SK-N-SH treated with all-trans-retinoic acid at 6 μM for 48 hours (cell line): ENCODE results near the gene HEPHL1.

Experiments
- ARNTL ChIP-seq: fragments of 450-650 bp; formaldehyde crosslinking; IDR thresholded peaks from 2 replicates; pipeline ENCODE4 v1.5.0; 2020; ENCODE audit warnings: low read depth, mild to moderate bottlenecking, moderate library complexity, borderline replicate concordance
- ZC3H10 ChIP-seq: fragments of 250-450 bp; sonication (Bioruptor Pico); IDR thresholded peaks from 2 replicates; pipeline ENCODE4 v1.5.1; 2021; ENCODE audit warnings: mild to moderate bottlenecking, moderate library complexity
- ZFP3 ChIP-seq: fragments of 250-450 bp; sonication (Bioruptor Pico); IDR thresholded peaks from 2 replicates; pipeline ENCODE4 v1.5.0; 2020; ENCODE audit warnings: mild to moderate bottlenecking, moderate library complexity
- TF ChIP-seq, protein P1 (sequence below): fragments of 250-450 bp; sonication (Bioruptor Pico); IDR thresholded peaks from 2 replicates; pipeline ENCODE4 v1.5.1; 2020; ENCODE audit warnings: low read depth, mild to moderate bottlenecking, moderate library complexity
- TF ChIP-seq, protein P2 (sequence below): fragments of 250-450 bp; sonication (Bioruptor Pico); IDR thresholded peaks from 2 replicates; pipeline ENCODE4 v1.8.0; 2020; ENCODE audit warnings: mild to moderate bottlenecking, moderate library complexity, borderline replicate concordance

DNA sequence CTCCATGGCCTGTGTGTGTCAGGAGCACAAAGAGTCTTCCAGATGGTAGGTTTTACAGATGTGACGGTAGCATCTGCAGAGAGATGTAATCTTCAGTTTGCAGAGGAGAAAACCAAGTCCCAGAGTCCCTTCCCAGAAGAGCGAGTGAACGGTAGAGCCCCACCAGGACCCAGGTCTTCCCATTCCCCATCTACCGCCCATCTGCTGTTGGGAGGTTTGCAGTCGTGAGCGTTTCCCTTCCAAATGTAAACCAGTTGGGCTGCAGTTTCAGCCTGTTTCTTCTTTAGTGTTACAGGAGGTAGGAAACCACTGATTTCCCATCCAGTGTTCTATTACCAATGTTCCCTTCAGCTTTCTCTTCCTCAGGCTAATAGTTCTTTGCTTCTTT is 131.5 kb downstream of the HEPHL1 start:
- no peak for TF ChIP-seq ZC3H10 (CRISPR knock-in tag)
- TF ChIP-seq ZFP3 (CRISPR knock-in tag): no peak
- no peak for TF ChIP-seq ARNTL (CRISPR knock-in tag)
- TF ChIP-seq, protein P1, sequence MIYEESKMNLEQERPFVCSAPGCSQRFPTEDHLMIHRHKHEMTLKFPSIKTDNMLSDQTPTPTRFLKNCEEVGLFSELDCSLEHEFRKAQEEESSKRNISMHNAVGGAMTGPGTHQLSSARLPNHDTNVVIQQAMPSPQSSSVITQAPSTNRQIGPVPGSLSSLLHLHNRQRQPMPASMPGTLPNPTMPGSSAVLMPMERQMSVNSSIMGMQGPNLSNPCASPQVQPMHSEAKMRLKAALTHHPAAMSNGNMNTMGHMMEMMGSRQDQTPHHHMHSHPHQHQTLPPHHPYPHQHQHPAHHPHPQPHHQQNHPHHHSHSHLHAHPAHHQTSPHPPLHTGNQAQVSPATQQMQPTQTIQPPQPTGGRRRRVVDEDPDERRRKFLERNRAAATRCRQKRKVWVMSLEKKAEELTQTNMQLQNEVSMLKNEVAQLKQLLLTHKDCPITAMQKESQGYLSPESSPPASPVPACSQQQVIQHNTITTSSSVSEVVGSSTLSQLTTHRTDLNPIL (CRISPR knock-in tag): no peak
- TF ChIP-seq, protein P2, sequence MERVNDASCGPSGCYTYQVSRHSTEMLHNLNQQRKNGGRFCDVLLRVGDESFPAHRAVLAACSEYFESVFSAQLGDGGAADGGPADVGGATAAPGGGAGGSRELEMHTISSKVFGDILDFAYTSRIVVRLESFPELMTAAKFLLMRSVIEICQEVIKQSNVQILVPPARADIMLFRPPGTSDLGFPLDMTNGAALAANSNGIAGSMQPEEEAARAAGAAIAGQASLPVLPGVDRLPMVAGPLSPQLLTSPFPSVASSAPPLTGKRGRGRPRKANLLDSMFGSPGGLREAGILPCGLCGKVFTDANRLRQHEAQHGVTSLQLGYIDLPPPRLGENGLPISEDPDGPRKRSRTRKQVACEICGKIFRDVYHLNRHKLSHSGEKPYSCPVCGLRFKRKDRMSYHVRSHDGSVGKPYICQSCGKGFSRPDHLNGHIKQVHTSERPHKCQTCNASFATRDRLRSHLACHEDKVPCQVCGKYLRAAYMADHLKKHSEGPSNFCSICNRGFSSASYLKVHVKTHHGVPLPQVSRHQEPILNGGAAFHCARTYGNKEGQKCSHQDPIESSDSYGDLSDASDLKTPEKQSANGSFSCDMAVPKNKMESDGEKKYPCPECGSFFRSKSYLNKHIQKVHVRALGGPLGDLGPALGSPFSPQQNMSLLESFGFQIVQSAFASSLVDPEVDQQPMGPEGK (CRISPR knock-in tag): no peak
